ENCODE data around the gene ENPP1.
"Not testable (repeated sequence)": the region's sequence is repeated elsewhere in the genome, so short reads cannot be mapped to it uniquely, and the experiment has no call there.

ENPP1 gene

DNA sequence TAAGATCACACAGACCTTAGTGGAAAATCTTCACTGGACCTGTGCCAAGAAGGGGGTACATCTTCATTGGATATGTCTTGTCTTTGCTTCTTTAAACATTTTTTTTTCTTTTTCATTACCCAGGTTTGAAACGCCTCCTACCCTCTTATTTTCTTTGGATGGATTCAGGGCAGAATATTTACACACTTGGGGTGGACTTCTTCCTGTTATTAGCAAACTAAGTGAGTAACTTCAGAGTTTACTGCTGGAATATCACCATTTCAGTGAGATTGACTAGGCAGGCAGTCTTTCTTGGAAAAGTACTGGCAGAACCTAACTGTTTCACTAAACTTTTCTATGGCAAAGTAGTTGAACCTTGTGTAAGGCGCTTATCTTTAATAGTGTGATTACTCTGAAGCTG lies 47.0 kb downstream of the ENPP1 start:
- H3K27ac ChIP-seq: no peak overlapping the region
- TF ChIP-seq CTCF (conservative IDR thresholded peaks at IDR 0.05): no peak
- no peak for TF ChIP-seq ZFX (IDR thresholded peaks at IDR 0.05)

DNA sequence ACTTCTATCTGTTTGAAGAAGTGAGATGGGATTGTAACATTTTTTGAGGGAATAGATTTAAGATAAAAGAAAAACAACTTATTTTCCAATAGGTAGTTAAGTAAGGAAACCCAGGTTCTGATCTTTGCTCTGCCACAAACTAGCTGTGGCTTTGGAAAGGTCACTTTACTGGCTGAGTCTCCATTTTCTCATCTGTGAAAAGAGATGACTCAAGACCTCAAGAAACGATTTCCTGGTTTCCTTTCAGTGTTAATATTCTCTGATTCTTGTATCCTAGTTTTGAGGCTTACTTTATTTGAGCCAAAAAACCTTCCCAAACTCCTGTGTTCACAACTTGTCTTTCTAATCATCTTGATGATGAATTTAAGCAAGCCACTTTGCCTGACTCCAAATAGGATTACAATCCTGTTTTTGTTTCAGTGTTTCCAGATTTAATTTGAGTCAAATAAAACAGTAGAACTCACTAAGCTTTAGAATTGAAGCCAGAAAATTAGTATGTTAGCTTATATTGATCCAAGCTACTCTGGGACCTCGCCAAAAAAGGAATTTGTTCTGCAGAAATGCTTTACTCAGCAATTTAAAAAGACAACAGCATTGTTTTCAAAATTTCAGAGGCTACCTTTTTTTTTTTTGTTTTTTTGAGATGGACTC lies 51.1 kb downstream of the ENPP1 start:
- TF ChIP-seq CTCF (conservative IDR thresholded peaks at IDR 0.05): no peak
- TF ChIP-seq ZFX (IDR thresholded peaks at IDR 0.05): no peak

DNA sequence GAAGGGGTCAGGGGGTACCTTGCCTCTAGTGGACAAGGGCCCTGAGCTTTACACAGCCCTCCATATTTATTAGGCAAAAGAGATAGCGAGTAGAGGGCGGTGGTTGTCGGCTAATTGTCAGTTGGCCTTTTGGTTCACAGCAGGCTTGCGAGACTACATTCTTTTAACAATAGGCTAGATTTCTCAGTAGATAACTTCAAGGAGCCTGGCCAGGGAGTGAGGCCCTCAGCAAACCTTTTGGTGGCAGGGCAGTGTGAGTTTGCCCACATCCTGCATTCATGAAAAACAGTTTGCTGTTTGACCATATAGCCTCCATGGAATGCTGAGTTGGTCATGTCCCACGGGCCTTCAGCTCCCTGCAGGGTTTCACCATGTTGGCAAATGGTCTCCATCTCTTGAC lies 51.8 kb downstream of the ENPP1 start:
- H3K27ac ChIP-seq: not testable (repeated sequence)

More for the DNA sequence above, 51.1 kb downstream of the ENPP1 start:
- no peak overlapping the region for H3K27ac ChIP-seq

GRCh38 chr6:131861381-131861780 lies 53.6 kb downstream of the ENPP1 start:
- TF ChIP-seq ZFX (IDR thresholded peaks at IDR 0.05) (no peak), CTCF (conservative IDR thresholded peaks at IDR 0.05) (no peak)
- H3K27ac ChIP-seq: no peak overlapping the region

DNA sequence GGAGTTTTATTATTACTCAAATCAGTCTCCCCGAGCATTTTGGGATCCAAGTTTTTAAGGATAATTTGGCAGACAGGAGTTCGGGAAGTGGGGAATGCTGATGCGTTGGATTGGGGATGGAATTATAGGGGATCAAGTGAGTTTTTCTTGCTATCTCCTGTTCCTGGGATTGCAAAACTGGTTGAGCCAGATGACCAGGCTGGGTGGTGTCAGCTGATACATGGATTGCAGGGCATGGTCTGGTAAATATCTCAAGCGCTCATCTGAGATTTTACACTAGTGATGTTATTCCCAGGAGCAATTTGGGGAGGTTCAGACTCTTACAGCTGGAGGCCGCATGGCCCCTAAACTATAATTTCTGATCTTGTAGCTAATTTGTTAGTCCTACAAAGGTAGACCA lies 54.7 kb downstream of the ENPP1 start:
- no peak for TF ChIP-seq CTCF (conservative IDR thresholded peaks at IDR 0.05)
- no peak for TF ChIP-seq ZFX (IDR thresholded peaks at IDR 0.05)
- no peak overlapping the region for H3K27ac ChIP-seq

GRCh38 chr6:131867744-131868143 lies 59.9 kb downstream of the ENPP1 start:
- TF ChIP-seq ZFX (IDR thresholded peaks at IDR 0.05) (no peak), CTCF (conservative IDR thresholded peaks at IDR 0.05) (no peak)
- no peak overlapping the region for H3K27ac ChIP-seq

DNA sequence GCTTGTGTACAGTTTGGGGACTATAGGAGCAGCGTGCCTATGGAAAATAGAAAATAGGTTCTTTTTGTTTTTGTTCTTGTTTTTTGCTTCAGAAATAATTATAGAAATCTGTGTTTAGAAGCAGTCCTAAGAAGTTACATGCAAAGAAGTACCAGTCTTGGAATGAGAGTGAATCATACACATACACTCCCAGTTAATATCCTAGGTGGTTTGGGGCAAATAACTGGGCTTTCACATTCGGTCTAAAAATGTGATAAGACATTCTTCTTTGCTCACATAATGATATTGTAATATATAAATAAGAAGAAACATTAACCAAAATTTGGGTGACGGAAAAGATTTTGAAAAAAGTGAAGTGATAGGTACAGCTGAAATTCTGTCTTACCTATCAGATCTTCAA lies 61.0 kb downstream of the ENPP1 start:
- no peak for TF ChIP-seq CTCF (conservative IDR thresholded peaks at IDR 0.05)
- TF ChIP-seq ZFX (IDR thresholded peaks at IDR 0.05): no peak
- no peak overlapping the region for H3K27ac ChIP-seq

GRCh38 chr6:131875647-131876046 lies 67.8 kb downstream of the ENPP1 start:
- no peak overlapping the region for H3K27ac ChIP-seq
- TF ChIP-seq CTCF (conservative IDR thresholded peaks at IDR 0.05): no peak
- TF ChIP-seq ZFX (IDR thresholded peaks at IDR 0.05): no peak
